WTC11 (cell line): ENCODE data around the gene ESYT3. TPM values are rescaled to one million over a fixed set of nuclear protein-coding genes. Genes with fewer than 3 reads are reported as not detected.

ENCODE experiments used
- ATAC-seq: fragments of 200-7000 bp; cut with Tn5 transposase; 2 replicates; pipeline ENCODE4 v1.10.0; 2021; ENCODE audit warnings: mild to moderate bottlenecking, moderate library complexity
- CTCF ChIA-PET: fragments of 300-600 bp; sonication (Branson Sonifier 250); formaldehyde crosslinking; loops from one replicate; lab custom pipeline; 2021; ENCODE audit warnings: antibody characterized with exemption; lab: Charles Lee
- POLR2A ChIA-PET: fragments of 350-600 bp; sonication (Branson Sonifier 250); formaldehyde crosslinking; loops from one replicate; lab custom pipeline; 2021; ENCODE audit warnings: antibody characterized with exemption; lab: Charles Lee
- DNase-seq: peaks from one replicate; pipeline ENCODE4 v3.0.0; 2021; ENCODE audit warnings: low spot score
- H3K27ac Mint-ChIP-seq: 2 replicates; pipeline ENCODE4 v1.8.0; 2021; ENCODE audit warnings: mixed read lengths
- H3K27me3 Mint-ChIP-seq: 2 replicates; pipeline ENCODE4 v1.8.0; 2021; ENCODE audit warnings: low read depth, mild to moderate bottlenecking, moderate library complexity, mixed read lengths
- H3K36me3 Mint-ChIP-seq: 2 replicates; pipeline ENCODE4 v1.8.0; 2021; ENCODE audit warnings: mixed read lengths
- H3K4me1 Mint-ChIP-seq: 2 replicates; pipeline ENCODE4 v1.8.0; 2022; ENCODE audit warnings: mixed read lengths
- H3K4me3 Mint-ChIP-seq: 2 replicates; pipeline ENCODE4 v1.8.0; 2021; ENCODE audit warnings: mild to moderate bottlenecking, moderate library complexity, mixed read lengths
- H3K9me3 Mint-ChIP-seq: 2 replicates; pipeline ENCODE4 v1.8.0; 2021; ENCODE audit warnings: mixed read lengths
- ARID4B ChIP-seq: sonication (generic); formaldehyde crosslinking; IDR thresholded peaks from 2 replicates; pipeline ENCODE4 v1.8.0; 2023; ENCODE audit warnings: missing genetic modification reagents, mild to moderate bottlenecking, borderline replicate concordance
- ATF2 ChIP-seq: sonication (generic); formaldehyde crosslinking; IDR thresholded peaks from 2 replicates; pipeline ENCODE4 v1.8.1; 2022; ENCODE audit warnings: low read depth, missing genetic modification reagents, borderline replicate concordance
- EMX1 ChIP-seq: fragments of 250-450 bp; sonication (Bioruptor Pico); IDR thresholded peaks from 2 replicates; pipeline ENCODE4 v1.8.0; 2021; ENCODE audit warnings: mild to moderate bottlenecking
- FOXK1 ChIP-seq: sonication (generic); formaldehyde crosslinking; IDR thresholded peaks from 2 replicates; pipeline ENCODE4 v1.8.0; 2022; ENCODE audit warnings: mild to moderate bottlenecking, moderate library complexity, missing genetic modification reagents
- IRF1 ChIP-seq: sonication (generic); formaldehyde crosslinking; IDR thresholded peaks from 2 replicates; pipeline ENCODE4 v1.8.0; 2023; ENCODE audit warnings: missing genetic modification reagents
- IRF2 ChIP-seq: sonication (generic); formaldehyde crosslinking; IDR thresholded peaks from 2 replicates; pipeline ENCODE4 v1.8.0; 2022; ENCODE audit warnings: low read depth, missing genetic modification reagents, borderline replicate concordance
- JUN ChIP-seq: sonication (generic); formaldehyde crosslinking; IDR thresholded peaks from 2 replicates; pipeline ENCODE4 v1.8.0; 2023; ENCODE audit warnings: mild to moderate bottlenecking, missing genetic modification reagents
- KAT7 ChIP-seq: sonication (generic); formaldehyde crosslinking; IDR thresholded peaks from 2 replicates; pipeline ENCODE4 v1.8.1; 2023; ENCODE audit warnings: missing genetic modification reagents, mild to moderate bottlenecking, borderline replicate concordance
- MLX ChIP-seq: sonication (generic); formaldehyde crosslinking; IDR thresholded peaks from 2 replicates; pipeline ENCODE4 v1.8.1; 2023; ENCODE audit warnings: mild to moderate bottlenecking, missing genetic modification reagents, moderate library complexity
- MYBL2 ChIP-seq: sonication (generic); formaldehyde crosslinking; IDR thresholded peaks from 2 replicates; pipeline ENCODE4 v1.8.1; 2023; ENCODE audit warnings: mild to moderate bottlenecking, moderate library complexity, missing genetic modification reagents
- PRDM15 ChIP-seq: sonication (generic); formaldehyde crosslinking; IDR thresholded peaks from 2 replicates; pipeline ENCODE4 v1.8.0; 2022; ENCODE audit warnings: missing genetic modification reagents
- RORB ChIP-seq: fragments of 250-450 bp; sonication (Bioruptor Pico); IDR thresholded peaks from 2 replicates; pipeline ENCODE4 v1.9.0; 2021; ENCODE audit warnings: mild to moderate bottlenecking
- USF2 ChIP-seq: sonication (generic); formaldehyde crosslinking; IDR thresholded peaks from 2 replicates; pipeline ENCODE4 v1.8.1; 2023; ENCODE audit warnings: mild to moderate bottlenecking, missing genetic modification reagents, moderate library complexity
- ZNF281 ChIP-seq: sonication (generic); formaldehyde crosslinking; IDR thresholded peaks from 2 replicates; pipeline ENCODE4 v1.8.0; 2023; ENCODE audit warnings: mild to moderate bottlenecking, missing genetic modification reagents
- ZNF396 ChIP-seq: fragments of 250-450 bp; sonication (Bioruptor Pico); IDR thresholded peaks from 2 replicates; pipeline ENCODE4 v1.8.0; 2021; ENCODE audit warnings: mild to moderate bottlenecking, moderate library complexity, borderline replicate concordance
- ZNF416 ChIP-seq: fragments of 250-450 bp; sonication (Bioruptor Pico); IDR thresholded peaks from 2 replicates; pipeline ENCODE4 v1.9.0; 2021; ENCODE audit warnings: mild to moderate bottlenecking, inconsistent platforms
- ZNF425 ChIP-seq: fragments of 250-450 bp; sonication (Bioruptor Pico); conservative IDR thresholded peaks from 2 replicates; pipeline ENCODE4 v1.9.0; 2021; ENCODE audit warnings: mild to moderate bottlenecking
- total RNA-seq: library from RNA; stranded (reverse); gene quantifications from 3 replicates; pipeline ENCODE4 v1.2.3, GENCODE V29; 2021

ESYT3 gene
- total RNA-seq, 1 experiment from 2014 or later, result 6.4 TPM

- DNase-seq (no peak), ATAC-seq (no peak)
- H3K9me3 Mint-ChIP-seq, result no peaks in the 10 kb centered on the region
- ChIA-PET POLR2A (no interaction called here), CTCF (interaction anchor here (1.0 kb wide), 1 partner anchor 20 kb away, joined by 3 read pairs; no protein-coding TSS in a partner anchor)
- H3K4me1 Mint-ChIP-seq, result peaks cover 14% of the 10 kb centered on the region
- no peak for TF ChIP-seq MLX (CRISPR knock-in tag)
- H3K36me3 Mint-ChIP-seq, result peaks cover 8% of the 10 kb centered on the region; the same call in 1 of the 2 replicates
- H3K27me3 Mint-ChIP-seq, result no peaks in the 10 kb centered on the region
- no peak overlapping the region for H3K4me3 Mint-ChIP-seq
- no peak overlapping the region for H3K27ac Mint-ChIP-seq
Observed at GRCh38 chr3:138498991-138499390, 64.6 kb downstream of the ESYT3 start.

- no peak overlapping the region for H3K27ac Mint-ChIP-seq
- H3K36me3 Mint-ChIP-seq, result 0 out of 2 replicates have a peak, but pooled peaks cover 2% of the 10 kb centered on the region
- no peaks in the 10 kb centered on the region for H3K9me3 Mint-ChIP-seq
- ATAC-seq (no peak), DNase-seq (no peak)
- POLR2A ChIA-PET, result no interaction called here
- CTCF ChIA-PET, result no interaction called here
- TF ChIP-seq ZNF416 (CRISPR knock-in tag) (no peak), EMX1 (CRISPR knock-in tag) (no peak), ATF2 (CRISPR knock-in tag) (no peak), ZNF396 (CRISPR knock-in tag) (no peak), JUN (CRISPR knock-in tag) (no peak), IRF2 (CRISPR knock-in tag) (no peak), KAT7 (CRISPR knock-in tag) (no peak), RORB (CRISPR knock-in tag) (no peak), FOXK1 (CRISPR knock-in tag) (no peak), ZNF425 (CRISPR knock-in tag) (no peak), MYBL2 (CRISPR knock-in tag) (no peak), IRF1 (CRISPR knock-in tag) (no peak), USF2 (no peak), ZNF281 (CRISPR knock-in tag) (no peak), PRDM15 (no peak), ARID4B (CRISPR knock-in tag) (no peak)
- no peak overlapping the region for H3K4me3 Mint-ChIP-seq
- no peaks in the 10 kb centered on the region for H3K27me3 Mint-ChIP-seq
- H3K4me1 Mint-ChIP-seq, result peaks cover 7% of the 10 kb centered on the region
Observed at GRCh38 chr3:138507524-138507923, 73.1 kb downstream of the ESYT3 start.
